HepG2 (cell line): ENCODE measurements around the gene MAP3K1. TPM values are rescaled to one million over a fixed set of nuclear protein-coding genes. Genes with fewer than 3 reads are reported as not detected.

Experiments used
- FOSL2 ChIP-seq: sonication (generic); formaldehyde crosslinking; IDR thresholded peaks from 2 replicates; pipeline ENCODE4 v1.4.0; 2020; ENCODE audit warnings: missing genetic modification reagents
- FUBP1 ChIP-seq: sonication (generic); formaldehyde crosslinking; IDR thresholded peaks from 2 replicates; pipeline ENCODE4 v1.5.1; 2020; ENCODE audit warnings: missing genetic modification reagents, mild to moderate bottlenecking, borderline replicate concordance
- MAF1 ChIP-seq: sonication (generic); formaldehyde crosslinking; IDR thresholded peaks from 2 replicates; pipeline ENCODE4 v1.5.0; 2020; ENCODE audit warnings: missing genetic modification reagents, borderline replicate concordance
- MAFK ChIP-seq, 2 experiments: IDR thresholded peaks in 1 of 2; conservative IDR thresholded peaks in 1 of 2; 2 replicates each; pipeline ENCODE4 v1.6.1; 2011; ENCODE audit warnings: improper control_type of control experiment in 2 of 2, low read length in 2 of 2
- MEIS1 ChIP-seq: sonication (generic); formaldehyde crosslinking; IDR thresholded peaks from 2 replicates; pipeline ENCODE4 v1.9.0; 2021; ENCODE audit warnings: mild to moderate bottlenecking, missing genetic modification reagents, moderate library complexity, borderline replicate concordance
- MLXIP ChIP-seq: sonication (generic); formaldehyde crosslinking; IDR thresholded peaks from 2 replicates; pipeline ENCODE4 v1.9.0; 2021; ENCODE audit warnings: missing genetic modification reagents, borderline replicate concordance
- ZBTB1 ChIP-seq: sonication (generic); formaldehyde crosslinking; IDR thresholded peaks from 2 replicates; pipeline ENCODE4 v1.4.0; 2020; ENCODE audit warnings: missing genetic modification reagents, borderline replicate concordance
- ZNF33A ChIP-seq: sonication (generic); formaldehyde crosslinking; IDR thresholded peaks from 2 replicates; pipeline ENCODE4 v1.5.1; 2020; ENCODE audit warnings: missing genetic modification reagents, mild to moderate bottlenecking, moderate library complexity, borderline replicate concordance
- ZNF343 ChIP-seq: sonication (generic); formaldehyde crosslinking; IDR thresholded peaks from 2 replicates; pipeline ENCODE4 v1.4.0; 2020; ENCODE audit warnings: mild to moderate bottlenecking, missing genetic modification reagents
- ZNF556 ChIP-seq: sonication (generic); formaldehyde crosslinking; IDR thresholded peaks from 2 replicates; pipeline ENCODE4 v1.4.0; 2020; ENCODE audit warnings: mild to moderate bottlenecking, missing genetic modification reagents, borderline replicate concordance
- ZNF564 ChIP-seq: sonication (generic); formaldehyde crosslinking; IDR thresholded peaks from 2 replicates; pipeline ENCODE4 v1.8.1; 2023; ENCODE audit warnings: mild to moderate bottlenecking, missing genetic modification reagents
- ZNF749 ChIP-seq: sonication (generic); formaldehyde crosslinking; IDR thresholded peaks from 2 replicates; pipeline ENCODE4 v1.8.0; 2022; ENCODE audit warnings: mild to moderate bottlenecking, missing genetic modification reagents, moderate library complexity, borderline replicate concordance
- ZNF784 ChIP-seq: sonication (generic); formaldehyde crosslinking; IDR thresholded peaks from 2 replicates; pipeline ENCODE4 v1.5.1; 2020; ENCODE audit warnings: missing genetic modification reagents, mild to moderate bottlenecking, borderline replicate concordance
- polyA plus RNA-seq, 8 experiments: library from polyadenylated mRNA; depleted of rRNA in 3 of 8; stranded (reverse) in 7 of 8; unstranded in 1 of 8; fragments of >200 nt; fragmentation: Illumina TruSeq in 4 of 8; extraction: Trizol in 4 of 8; gene quantifications; 2 replicates each; pipeline versions ENCODE4 v1.2.1 to v1.2.3, GENCODE V29; 2011 to 2016; ENCODE audit warnings: low read depth in 4 of 8, missing spikeins in 1 of 8, mixed read lengths in 1 of 8; ENCODE audit not compliant: insufficient read depth in 1 of 8
- total RNA-seq, 5 experiments: library from RNA; depleted of rRNA; stranded (reverse); fragments of >200 nt; fragmentation: Illumina TruSeq; extraction: Trizol; gene quantifications; 2 replicates each; pipeline ENCODE4 v1.2.3, GENCODE V29; 2016; ENCODE audit warnings: low read depth in 1 of 5
- TF ChIP-seq, protein P1 (sequence below): sonication (generic); formaldehyde crosslinking; IDR thresholded peaks from 2 replicates; pipeline ENCODE4 v1.4.0; 2020; ENCODE audit warnings: missing genetic modification reagents, mild to moderate bottlenecking, borderline replicate concordance
- TF ChIP-seq, protein P2 (sequence below): IDR thresholded peaks from 2 replicates; pipeline ENCODE4 v1.6.1; 2016

The MAP3K1 gene
- total and polyA plus RNA-seq, 2 of the 13 experiments (the other 11 are each of a cell fraction or from before 2014, with no cell fraction given) = 16.4 to 30.3 TPM

DNA sequence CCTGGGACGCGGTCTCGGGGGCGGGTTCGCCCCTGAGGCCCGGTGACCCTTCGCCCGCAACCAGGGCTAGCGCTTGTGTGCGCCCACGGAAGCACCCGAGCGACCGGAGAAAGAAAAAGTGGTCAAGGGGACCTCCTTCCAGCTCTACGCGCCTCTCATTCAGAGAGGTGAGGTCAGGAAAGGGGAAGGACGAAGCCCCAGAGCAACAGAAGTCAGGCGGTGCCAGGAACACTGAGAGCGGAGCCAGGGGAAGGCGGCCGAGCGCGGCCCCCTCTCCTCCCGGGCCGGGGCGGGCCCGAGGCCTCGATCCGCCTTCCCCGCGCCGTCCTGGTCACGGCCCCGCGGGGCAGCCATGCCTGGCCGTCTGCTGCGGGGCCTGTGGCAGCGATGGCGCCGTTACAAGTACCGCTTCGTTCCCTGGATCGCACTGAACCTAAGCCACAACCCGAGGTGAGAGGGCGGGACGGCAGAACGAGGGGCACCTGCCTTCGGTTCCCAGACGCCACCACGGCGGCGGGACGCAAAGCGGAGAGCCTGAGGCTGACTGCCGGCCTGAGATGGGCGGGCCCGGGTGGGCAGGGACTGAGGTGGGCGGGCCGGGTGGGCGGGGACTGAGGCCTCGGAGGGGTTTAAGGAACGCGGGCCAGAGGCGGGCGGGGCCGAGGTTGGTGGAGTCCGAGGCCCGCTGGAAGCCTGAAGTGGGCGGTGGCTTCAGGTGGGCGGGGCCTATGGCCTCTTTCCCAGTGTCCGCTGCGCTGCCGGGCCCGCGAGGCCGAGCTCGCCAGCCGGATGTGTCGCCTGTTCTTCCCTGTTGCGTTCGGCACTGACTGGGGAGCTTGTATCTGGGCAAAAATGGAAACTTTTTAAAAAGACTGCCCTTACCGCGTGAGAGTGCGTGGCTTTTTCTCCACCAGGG is 94.2 kb downstream of the MAP3K1 start, which contains the start of gene SETD9 (continued):
- TF ChIP-seq, protein P1, sequence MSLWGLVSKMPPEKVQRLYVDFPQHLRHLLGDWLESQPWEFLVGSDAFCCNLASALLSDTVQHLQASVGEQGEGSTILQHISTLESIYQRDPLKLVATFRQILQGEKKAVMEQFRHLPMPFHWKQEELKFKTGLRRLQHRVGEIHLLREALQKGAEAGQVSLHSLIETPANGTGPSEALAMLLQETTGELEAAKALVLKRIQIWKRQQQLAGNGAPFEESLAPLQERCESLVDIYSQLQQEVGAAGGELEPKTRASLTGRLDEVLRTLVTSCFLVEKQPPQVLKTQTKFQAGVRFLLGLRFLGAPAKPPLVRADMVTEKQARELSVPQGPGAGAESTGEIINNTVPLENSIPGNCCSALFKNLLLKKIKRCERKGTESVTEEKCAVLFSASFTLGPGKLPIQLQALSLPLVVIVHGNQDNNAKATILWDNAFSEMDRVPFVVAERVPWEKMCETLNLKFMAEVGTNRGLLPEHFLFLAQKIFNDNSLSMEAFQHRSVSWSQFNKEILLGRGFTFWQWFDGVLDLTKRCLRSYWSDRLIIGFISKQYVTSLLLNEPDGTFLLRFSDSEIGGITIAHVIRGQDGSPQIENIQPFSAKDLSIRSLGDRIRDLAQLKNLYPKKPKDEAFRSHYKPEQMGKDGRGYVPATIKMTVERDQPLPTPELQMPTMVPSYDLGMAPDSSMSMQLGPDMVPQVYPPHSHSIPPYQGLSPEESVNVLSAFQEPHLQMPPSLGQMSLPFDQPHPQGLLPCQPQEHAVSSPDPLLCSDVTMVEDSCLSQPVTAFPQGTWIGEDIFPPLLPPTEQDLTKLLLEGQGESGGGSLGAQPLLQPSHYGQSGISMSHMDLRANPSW = no peak
- TF ChIP-seq ZNF564 (CRISPR knock-in tag) (0 out of 2 replicates have a peak, but pooled peaks have one; percentile 43), ZNF343 (CRISPR knock-in tag) (peak; percentile 66; the same call in 1 of the 2 replicates), FUBP1 (CRISPR knock-in tag) (0 out of 2 replicates have a peak, but pooled peaks have one; percentile 64), ZBTB1 (CRISPR knock-in tag) (no peak), ZNF784 (CRISPR knock-in tag) (peak; percentile 51; the same call in 1 of the 2 replicates), FOSL2 (CRISPR knock-in tag) (0 out of 2 replicates have a peak, but pooled peaks have one; percentile 21), ZNF556 (peak; percentile 63; the same call in 1 of the 2 replicates), MEIS1 (peak; percentile 62; the same call in 1 of the 2 replicates), ZNF749 (CRISPR knock-in tag) (peak; percentile 74; the same call in 1 of the 2 replicates), MAFK (conservative IDR thresholded peaks at IDR 0.05 in 1 of 2, IDR thresholded peaks at IDR 0.05 in 1 of 2; ENCODE audit: low read length in 2 of 2) (no peak), ZNF33A (0 out of 2 replicates have a peak, but pooled peaks have one; percentile 33), MAF1 (CRISPR knock-in tag) (peak; percentile 12; the same call in 1 of the 2 replicates), MLXIP (CRISPR knock-in tag) (no peak)
- TF ChIP-seq, protein P2, sequence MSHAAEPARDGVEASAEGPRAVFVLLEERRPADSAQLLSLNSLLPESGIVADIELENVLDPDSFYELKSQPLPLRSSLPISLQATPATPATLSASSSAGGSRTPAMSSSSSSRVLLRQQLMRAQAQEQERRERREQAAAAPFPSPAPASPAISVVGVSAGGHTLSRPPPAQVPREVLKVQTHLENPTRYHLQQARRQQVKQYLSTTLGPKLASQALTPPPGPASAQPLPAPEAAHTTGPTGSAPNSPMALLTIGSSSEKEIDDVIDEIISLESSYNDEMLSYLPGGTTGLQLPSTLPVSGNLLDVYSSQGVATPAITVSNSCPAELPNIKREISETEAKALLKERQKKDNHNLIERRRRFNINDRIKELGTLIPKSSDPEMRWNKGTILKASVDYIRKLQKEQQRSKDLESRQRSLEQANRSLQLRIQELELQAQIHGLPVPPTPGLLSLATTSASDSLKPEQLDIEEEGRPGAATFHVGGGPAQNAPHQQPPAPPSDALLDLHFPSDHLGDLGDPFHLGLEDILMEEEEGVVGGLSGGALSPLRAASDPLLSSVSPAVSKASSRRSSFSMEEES (CRISPR knock-in tag) = peak; percentile 45; the same call in 1 of the 2 replicates
